Measurements from ENCODE around the gene TENM4.

Gene TENM4

DNA sequence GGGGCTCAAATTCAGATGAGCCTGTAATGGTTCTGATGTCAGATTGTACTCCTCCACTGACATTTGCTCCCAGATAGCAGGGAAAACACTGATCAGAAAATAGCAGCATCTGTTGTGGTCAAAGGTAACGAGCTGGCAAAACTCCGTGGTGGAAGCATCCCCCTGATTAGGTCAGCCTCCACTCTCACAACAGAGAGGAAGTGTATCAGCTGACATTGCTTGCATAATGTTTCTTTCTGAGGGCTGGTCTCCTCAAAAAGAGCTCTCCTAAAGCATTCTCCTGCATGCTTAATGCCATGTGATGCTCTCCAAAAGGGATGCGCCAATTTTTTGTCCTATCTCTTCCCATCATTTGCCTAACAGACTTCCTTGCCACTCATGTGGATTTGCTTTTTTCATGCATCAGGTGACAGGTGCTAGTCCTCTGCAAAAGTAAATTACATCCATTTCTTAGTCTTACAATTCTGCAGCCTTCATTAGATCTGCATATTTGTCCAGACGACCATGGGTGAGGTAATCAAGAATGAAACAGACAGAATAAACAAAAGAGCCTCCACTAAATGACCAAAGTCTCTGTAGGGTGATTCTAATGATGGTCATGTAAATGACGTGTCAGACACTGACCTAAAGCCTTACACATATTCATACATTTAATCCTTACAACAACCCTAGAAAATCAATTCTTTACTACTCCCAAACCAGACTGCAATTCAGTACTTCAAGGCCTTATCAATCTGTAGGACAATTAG lies 6.4 kb upstream of the TENM4 start:
- DNase-seq: no peak

DNA sequence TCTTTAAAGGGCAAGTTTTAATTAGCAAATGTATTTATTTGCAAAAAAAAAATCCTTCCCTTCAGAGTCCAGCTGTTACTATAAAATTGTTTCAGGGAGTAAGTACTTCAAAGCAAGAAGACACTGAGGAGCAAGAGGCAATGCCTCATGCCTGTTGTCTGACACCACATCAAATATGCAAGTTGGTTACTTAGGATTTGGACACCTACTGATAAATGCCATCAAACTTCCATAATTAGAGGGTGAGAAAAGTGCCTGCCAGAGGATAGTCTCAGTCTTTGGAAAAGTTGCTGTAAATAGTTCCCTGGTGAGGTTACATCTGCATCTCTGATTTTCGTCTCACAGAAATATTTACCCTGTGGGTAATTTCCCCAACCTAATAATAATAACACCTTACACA lies 4.1 kb upstream of the TENM4 start:
- DNase-seq: no peak

DNA sequence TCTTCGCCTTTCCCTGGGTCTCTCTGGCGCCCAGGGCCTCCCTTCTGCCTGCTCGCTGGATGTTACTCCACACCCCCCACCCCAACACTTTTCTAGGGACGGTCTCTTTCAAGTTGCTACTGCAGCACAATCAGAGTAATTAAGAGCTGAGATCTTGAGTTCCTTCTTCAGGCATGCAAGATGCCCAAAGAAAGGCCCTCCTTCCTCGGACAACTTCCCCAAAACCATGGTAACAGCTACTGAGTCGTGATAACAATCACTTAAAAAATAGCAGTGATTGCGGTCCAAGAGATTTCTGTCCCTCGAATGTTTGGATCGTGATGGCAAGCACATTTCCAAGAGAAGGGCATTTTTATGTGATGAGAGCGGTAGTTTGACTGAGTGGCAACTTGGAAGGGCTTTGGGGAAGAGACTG lies 638 bp upstream of the TENM4 start:
- no peak for DNase-seq

DNA sequence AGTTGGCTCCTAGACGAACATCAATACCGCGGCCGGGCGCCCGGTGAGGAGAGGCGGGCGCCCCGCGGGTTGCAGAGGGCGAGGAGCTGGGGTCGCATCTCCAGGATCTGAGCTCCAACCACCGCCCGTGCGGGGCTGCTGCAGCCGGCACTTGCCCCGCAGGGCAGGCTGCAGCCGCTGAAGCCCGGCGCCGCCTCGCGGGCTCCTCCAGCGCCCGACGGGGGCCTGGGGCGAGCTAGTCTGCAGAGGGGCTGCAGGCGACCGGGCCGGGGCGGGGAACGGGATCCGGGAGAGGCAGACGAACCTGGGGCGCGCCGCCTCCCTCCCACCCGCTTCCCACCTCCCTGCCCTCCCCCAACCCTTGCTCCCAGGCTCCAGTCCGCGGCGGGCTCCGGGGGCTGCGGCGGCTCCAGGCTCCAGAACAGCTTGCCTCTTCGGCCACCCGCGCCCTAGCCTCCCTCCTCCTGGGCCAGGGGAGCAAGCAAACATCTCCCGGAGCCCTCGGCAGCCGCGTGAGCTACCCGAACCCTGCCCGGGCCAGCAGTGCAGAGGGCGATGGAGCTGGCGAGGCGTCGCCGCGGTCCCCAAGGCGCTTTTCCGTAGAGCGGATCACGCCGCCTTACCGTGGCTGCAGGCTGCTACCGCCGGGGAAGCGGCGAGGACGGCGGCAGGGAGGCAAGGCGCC lies 802 bp downstream of the TENM4 start:
- peak in 1 of 2 experiments; percentile 4 for DNase-seq

DNA sequence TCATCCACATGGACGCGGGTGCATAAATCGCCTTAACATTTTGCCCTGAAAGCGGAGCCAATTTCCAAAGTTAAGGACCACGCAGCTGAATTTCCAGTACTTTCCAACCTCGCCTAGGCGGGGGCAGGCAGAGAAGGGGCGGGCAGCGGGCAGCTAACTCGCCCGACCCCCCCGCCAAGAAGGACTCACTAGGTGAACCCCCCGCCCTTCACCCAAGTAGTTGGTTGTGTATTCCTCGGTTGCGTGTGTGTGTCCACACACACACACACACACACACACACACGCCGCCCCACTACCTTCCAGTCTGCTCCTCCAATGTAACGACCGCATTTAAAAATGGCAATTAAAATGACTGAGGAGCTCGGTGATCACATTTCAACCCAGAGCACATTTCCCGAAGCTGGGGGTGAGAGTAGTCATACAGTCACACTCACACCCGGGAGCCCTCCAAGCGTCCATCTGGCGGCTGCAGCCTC lies 1.4 kb downstream of the TENM4 start:
- no peak for DNase-seq

DNA sequence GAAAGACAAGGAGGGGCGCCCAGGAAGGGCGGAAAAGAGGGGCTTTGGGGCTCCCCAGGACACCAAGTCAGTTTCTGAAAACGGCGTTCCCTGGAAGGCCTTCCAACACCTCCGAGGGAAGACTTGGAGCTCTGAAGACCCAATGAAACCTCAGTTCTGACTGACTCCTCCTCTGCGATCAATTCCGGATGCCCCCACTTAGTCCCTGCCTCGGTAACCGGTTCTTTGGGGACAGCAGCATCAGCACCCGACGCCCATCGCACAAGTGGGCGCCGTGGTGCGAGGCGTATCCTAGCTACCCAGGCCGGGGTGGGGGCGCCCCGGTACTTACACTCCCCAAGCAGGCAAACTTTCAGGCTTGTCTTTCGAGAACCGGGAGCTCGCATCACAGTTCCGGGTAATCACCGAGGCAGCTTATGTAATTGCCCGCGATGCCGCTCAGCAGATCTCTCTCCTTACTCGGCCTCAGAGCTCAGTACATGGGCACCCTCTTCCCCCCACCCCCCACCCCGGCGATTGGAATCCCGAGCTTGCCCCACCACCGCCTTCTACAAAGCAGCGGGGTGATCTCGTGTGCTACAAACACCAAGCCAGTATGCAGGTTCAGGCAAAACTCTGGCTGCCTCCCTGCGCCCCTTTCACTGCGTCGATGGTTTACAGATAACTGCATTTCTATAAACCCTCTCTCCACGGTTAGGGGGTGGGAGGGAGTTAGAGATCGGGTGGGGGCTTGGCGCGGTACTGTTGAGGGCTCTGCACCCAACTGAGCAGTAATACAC lies 2.0 kb downstream of the TENM4 start:
- DNase-seq: no peak

DNA sequence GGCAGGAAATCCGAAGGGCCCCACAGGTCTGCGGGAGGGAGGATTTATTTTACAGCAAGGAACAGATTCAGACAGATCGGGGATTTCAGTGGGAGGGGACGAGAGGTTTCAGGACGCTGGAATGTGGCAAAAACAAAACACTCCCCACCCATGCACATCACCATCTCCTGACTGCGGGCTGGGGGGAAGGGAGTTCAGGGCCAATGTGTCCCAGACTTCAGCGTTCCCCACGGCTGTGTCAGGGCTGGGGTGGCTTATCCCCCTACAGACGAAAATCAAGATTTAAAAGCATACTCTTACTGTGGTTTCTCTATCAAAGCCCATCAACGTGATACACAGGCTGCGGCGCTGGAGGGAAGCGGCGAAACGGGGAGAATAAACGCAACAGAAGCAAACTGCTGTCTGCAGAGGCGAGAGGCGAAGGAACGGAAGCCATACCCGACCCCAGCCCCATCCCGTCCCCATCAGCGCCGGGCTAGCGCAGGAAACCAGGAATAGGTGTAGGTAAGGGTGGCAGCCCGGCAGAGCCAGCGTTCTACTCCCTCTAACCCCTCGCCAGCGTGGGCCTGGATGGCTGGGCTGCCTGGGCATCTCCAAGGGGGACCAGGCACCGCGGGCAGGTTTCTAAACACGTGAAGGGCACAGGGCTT lies 2.7 kb downstream of the TENM4 start:
- no peak for DNase-seq

DNA sequence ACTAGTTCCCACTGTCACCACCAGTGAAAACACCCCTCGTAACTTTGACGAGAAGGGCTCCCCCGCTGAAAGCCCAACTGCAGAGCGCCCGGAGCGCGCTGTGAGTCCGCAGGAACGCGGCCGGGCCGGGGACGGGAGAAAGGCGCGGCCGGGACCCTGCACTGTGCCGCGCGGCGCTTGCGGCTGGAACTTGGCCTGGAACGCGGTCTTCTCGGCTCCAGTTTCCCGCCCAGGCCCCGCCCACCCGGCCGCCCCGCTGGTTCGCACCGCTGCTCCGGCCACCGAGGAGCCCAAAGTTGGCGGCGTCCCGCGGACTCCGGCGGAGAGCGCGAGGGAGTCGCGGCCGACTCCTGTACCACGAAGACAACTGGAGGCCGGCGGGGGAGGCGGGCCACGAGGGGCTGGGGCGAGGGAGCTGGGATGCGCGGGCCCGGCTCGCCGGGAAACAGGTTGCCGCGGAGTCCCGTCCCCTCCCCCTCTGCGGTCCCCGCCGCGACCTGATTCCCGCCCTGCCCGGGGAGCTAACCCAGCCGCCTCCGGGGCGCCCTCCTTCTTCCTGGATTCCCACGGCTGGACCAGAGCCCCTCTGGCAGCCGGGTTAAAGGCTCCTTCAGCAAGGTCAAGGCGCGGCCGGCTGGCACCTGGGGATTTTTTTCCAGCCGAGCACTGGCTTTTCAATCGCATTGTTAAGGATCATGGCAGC lies 3.4 kb downstream of the TENM4 start:
- DNase-seq: no peak

DNA sequence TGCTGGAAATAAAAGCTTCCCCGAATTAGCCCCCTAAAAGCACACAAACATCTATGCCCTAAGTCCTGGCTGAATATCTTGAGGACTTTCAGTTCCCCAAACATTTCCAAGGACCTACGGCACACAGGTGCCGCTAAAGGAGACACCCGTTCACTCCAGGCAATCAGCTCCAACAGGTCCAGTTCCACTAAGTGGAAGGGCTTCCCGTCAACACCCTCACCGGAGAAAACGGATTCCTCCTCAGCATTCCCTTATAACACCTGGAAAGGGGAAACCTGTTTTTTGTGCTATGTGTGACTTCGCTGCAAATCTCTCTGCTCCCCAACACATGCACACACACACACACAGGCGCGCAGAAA lies 3.9 kb downstream of the TENM4 start:
- DNase-seq: no peak

DNA sequence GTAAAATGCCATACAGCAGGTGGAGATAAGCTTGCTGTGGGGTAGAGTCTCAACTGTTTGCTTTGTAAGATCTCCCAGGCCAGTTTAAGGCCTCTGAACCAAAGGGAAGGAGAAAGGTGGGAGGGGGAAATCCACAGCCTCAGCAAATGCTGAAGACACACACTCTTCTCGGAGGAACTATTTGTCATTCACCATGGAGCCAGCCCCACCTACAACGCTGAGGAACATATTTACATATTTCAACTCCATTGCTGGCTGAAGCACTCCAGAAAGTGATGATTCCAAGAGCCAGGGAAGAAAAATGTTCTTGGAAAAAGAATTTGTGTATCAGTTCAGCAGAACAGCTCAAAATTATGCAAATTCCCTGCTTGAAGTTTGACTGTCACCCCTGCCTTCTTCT lies 6.5 kb downstream of the TENM4 start:
- DNase-seq: no peak

DNA sequence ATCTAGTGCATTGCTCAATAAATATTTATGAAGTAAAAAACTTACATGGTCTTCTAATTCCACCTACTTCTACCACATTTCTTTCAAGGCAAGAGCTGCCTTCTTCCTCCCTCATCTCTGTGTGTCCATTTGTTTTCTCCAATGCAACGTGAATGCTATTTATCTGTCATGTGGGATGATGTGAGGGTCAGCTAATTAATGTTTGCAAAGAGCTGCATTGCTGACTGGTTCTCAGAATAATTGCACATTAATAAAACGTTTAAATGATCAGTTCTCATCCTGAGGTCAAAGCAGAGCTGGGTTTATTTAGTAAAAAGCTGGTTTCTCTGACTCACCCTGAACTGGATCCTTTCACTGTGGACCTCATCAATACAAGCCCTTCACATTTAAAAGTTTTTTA lies 8.7 kb downstream of the TENM4 start:
- no peak for DNase-seq

DNA sequence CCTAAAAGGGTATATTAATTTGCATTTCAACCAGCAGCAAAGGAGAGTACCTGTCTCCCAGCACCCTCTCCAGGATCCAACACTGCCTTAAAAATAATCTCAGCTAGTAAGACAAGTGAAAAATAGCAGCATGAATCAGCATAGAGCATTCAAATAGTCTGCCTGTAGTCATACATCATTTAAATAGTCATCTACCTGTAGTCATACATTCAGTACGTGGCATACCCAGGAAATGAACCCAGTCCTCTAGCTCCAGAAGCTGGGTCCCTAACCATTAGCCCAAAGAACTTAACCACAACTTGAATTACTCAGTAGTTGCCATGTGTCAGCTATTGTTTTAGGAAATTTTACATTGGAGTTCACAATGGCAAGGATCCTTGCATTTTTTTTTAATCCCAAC lies 9.3 kb downstream of the TENM4 start:
- DNase-seq: no peak

DNA sequence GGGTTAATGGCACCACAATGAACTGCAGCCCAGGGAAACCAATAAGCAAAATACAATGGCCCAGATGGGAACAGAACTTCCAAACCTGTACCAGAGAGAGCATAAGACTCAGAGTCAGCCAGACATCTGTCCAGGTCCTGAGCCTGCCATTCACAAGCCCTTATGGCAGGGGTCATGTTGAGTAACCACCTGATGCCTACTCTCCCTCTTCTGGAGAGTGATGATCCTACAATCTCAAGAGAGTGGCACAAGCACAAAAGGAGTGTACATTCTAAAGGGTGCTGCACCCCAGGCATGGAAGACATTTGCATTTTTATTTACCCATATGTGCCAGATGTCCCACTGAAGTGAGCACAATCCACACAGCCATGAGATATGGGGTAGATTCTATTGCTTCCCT lies 10.6 kb downstream of the TENM4 start:
- no peak for DNase-seq

DNA sequence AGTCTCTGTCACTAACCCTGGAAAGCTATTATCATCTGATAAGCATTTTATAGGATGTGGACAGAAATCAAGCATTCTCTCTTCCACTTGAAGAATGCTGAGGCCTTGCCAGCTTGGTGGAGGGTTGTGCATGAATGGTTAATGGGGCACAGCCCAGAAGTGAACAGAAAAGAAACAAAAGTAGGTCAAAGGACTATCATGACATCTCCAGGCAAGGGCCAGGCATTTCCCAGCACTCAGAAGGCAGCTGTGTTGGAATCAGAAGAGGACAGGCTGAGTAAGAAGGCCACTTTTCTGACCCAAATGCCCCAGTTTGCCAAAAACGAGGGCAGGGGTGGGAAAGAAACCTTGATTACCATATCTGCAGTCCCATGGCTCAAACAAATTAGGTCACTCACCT lies 12.4 kb downstream of the TENM4 start:
- DNase-seq: no peak

DNA sequence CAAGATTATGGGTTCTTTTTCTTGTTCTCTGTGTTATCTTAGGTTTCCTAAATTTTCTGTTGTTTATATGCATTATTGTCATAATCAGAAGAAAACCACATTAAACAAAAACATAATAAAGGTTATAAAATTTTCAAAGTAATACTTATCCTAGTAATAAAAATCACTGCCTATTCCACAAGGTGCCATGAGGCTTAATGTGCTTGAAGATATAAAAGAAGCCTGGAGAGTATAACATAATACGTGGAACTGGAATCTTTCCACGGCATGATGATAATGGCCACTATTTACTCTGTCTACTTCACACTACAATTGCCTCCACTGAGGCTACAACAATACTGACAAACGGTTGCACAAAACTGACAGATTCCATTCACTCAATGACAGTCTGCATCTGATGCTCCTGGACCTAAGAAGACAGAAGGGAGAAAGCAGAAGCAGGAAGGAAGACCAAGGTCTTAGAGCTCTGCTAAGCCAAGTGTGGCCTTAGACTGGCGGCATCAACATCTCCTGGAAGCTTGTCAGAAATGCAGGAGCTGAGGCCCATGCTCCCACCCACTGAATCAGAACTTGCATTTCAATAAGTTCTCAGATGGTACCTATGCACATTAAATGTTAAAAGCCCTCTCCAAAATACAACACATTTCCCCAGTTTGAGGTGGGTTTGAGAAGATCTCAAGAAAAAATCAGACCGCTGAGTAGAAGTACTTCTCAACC lies 13.1 kb downstream of the TENM4 start:
- DNase-seq: no peak

DNA sequence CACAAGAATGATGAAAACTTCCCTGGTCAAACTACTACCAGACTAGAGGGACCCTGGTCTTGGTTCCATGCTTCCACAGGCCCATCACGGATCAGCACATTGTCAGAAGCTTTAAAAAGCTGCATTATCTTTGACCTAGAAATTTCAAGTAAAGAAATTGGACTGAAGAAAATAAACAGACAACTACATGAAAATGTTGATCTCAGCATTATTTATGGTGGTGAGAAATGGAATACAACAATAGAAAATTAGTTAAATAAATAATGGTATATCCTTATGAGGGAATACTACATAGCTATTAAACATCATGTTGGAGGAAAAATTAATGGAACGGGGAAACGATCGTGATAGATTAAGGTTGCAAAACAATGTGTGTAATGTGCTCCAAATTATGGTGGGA lies 13.7 kb downstream of the TENM4 start:
- no peak for DNase-seq

DNA sequence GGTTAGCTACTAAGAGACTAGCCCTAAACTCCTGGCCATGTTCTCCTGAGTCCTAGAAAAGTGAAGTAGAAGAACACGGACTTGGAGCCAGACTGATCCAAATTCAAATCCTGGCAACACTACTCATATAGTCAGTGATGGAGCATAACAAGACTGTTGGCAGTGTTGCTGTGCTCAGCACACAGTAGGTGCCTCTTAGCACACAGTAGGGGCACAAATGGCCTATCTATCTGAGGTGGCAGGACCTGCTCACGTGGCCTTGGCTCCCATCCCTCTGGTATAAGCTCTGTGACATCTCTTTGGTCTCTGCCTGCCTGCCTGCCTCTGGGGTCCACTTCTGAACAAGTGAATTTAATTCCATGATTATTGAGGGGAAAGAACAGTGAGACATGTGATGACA lies 15.4 kb downstream of the TENM4 start:
- DNase-seq: no peak

DNA sequence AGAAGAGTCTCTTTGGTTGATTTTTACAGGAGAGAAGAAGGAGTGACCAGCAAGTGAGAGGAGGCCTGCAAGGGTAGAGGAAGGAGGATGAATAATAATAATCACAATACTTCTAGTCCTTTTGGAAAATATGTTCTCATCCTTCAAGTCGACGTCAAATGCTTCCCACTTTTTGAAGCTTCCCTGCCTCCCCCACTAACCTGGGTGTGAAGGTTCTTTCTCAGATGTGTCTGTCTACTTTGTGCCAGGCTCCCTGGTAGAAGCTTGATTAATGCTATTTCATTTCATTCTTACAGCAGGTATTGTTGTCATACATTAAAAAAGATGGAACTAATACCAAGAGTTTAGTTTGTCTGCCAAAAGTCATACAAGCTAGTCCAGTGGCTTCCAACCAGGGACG lies 17.1 kb downstream of the TENM4 start:
- DNase-seq: no peak

DNA sequence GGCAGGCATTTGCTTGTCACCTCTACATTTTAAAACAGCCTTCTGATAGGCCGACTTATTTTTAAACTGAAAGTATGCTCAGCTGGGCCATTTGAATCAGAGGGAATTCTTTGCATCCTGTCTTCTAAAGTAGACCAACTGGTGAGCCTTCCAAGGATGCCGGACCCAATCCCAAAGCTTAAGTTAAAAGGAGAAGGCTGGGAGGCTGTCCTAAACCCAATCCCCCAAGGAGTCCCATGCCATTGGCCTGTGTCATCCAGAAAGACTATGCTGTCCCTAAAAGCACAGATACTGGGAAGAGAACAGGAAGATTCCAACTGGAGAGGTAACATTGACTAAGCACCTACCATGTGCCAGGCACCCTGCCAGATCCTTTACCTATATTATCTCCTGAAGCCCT lies 18.0 kb downstream of the TENM4 start:
- DNase-seq: no peak

DNA sequence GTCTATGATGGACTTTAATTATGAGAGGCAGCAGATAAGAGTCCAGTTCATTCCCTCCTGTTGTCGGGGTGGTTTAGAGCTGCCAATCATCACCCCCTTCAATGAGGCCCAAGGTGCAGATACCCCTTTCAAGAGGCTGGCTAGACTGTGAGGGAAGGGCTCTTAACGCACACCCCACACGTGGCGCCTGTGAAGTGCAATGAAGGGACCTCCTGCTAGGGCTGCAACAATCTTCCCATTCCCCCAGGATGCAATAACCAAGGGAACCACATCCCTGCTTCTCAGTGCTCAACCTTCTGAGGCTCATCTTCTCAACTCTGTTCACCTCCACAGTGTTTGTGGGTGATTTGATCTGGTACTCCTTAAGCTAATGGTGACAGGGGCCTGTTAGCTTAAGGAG lies 19.0 kb downstream of the TENM4 start:
- no peak for DNase-seq

DNA sequence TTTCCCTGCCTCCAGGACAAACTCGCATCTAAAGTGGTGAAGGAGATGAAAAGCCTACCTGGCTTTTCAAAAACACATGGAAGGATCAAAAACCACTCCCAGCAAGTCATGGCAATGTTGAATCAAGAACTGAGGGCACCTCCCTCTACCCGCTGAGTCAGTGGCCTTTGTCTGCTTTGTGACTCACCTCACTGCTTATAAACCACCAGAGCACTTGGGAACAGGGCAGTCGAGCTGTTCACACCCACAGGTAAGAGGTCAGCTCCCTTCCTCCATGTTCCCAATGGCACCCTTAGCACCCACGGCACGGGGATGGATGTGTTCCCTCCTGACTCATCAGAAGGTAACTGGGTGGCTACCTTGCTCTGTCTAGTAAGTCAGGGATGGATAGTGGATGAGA lies 21.7 kb downstream of the TENM4 start:
- DNase-seq: no peak

DNA sequence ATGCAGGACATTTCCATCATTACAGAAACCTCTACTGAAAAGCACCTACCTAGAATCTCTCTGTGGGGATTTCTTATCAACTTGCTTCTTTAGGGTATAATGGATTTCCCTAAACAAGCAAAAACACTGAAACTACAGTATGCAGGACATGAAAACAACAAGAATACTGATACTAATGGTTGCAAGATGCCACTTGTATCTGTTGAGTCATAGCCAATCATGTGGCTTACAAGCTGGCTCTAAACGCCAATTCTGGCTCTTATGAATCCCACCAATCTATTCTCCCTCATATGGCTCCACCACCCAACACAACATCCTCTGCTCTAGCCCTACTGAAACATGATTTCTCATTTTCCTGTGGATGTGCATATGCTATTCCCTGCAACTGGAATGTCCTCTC lies 22.6 kb downstream of the TENM4 start:
- DNase-seq: no peak

Data from activated CD4-positive, alpha-beta T cell treated with anti-CD3 and anti-CD28 coated beads, Interleukin-2, amount 50 U/mL, for 48 hours (primary cell).